Trophoblast cell (in vitro differentiated cells and primary cell): ENCODE measurements around the gene DDX42.
A peak's percentile ranks its signal among the peaks of the same experiment; 100 is the strongest.

Experiments used
- DNase-seq, 2 donors: peaks; one replicate each; pipeline ENCODE4 v3.0.0-alpha.2; 2016
- H2AFZ ChIP-seq: 2 replicates; pipeline ENCODE4 v1.6.1; 2013; ENCODE audit warnings: low read length, moderate library complexity, mild to moderate bottlenecking; ENCODE audit not compliant: insufficient read depth, poor library complexity
- H2AK5ac ChIP-seq: 2 replicates; pipeline ENCODE4 v1.6.1; 2013; ENCODE audit warnings: mild to moderate bottlenecking, low read length
- H2BK120ac ChIP-seq: 2 replicates; pipeline ENCODE4 v1.6.1; 2013; ENCODE audit warnings: low read length, mild to moderate bottlenecking, moderate library complexity; ENCODE audit not compliant: insufficient read depth, poor library complexity
- H2BK12ac ChIP-seq: 2 replicates; pipeline ENCODE4 v1.6.1; 2013; ENCODE audit warnings: mild to moderate bottlenecking, low read length, moderate library complexity
- H2BK5ac ChIP-seq: 2 replicates; pipeline ENCODE4 v1.6.1; 2013; ENCODE audit warnings: low read length, low read depth, moderate library complexity, mild to moderate bottlenecking; ENCODE audit not compliant: poor library complexity
- H3K14ac ChIP-seq: 2 replicates; pipeline ENCODE4 v1.6.1; 2013; ENCODE audit warnings: mild to moderate bottlenecking, low read length
- H3K18ac ChIP-seq: 2 replicates; pipeline ENCODE4 v1.6.1; 2013; ENCODE audit warnings: mild to moderate bottlenecking, low read length
- H3K23ac ChIP-seq: 2 replicates; pipeline ENCODE4 v1.6.1; 2013; ENCODE audit warnings: low read length
- H3K27ac ChIP-seq: 2 replicates; pipeline ENCODE4 v1.5.1; 2013; ENCODE audit warnings: low read depth, mild to moderate bottlenecking, inconsistent platforms, low read length, moderate library complexity
- H3K27me3 ChIP-seq: 2 replicates; pipeline ENCODE4 v1.6.1; 2013; ENCODE audit warnings: inconsistent platforms, mild to moderate bottlenecking, low read length, moderate library complexity; ENCODE audit not compliant: insufficient read depth
- H3K36me3 ChIP-seq, 2 experiments: 1 replicate in 1 of 2; 2 replicates in 1 of 2; pipeline ENCODE4 v1.6.1; 2013; ENCODE audit warnings: low read length in 2 of 2, mild to moderate bottlenecking in 2 of 2, moderate library complexity in 1 of 2; ENCODE audit not compliant: insufficient read depth in 2 of 2, control insufficient read depth in 1 of 2
- H3K4ac ChIP-seq: 2 replicates; pipeline ENCODE4 v1.6.1; 2013; ENCODE audit warnings: low read depth, mild to moderate bottlenecking, low read length, moderate library complexity
- H3K4me1 ChIP-seq, 2 experiments: 1 replicate in 1 of 2; 2 replicates in 1 of 2; pipeline ENCODE4 v1.6.1; 2013; ENCODE audit warnings: low read length in 2 of 2, mild to moderate bottlenecking in 2 of 2, moderate library complexity in 1 of 2; ENCODE audit not compliant: insufficient read depth in 2 of 2, control insufficient read depth in 1 of 2
- H3K4me2 ChIP-seq: 2 replicates; pipeline ENCODE4 v1.6.1; 2013; ENCODE audit warnings: inconsistent platforms, mild to moderate bottlenecking, low read length, moderate library complexity
- H3K4me3 ChIP-seq: 2 replicates; pipeline ENCODE4 v1.5.1; 2013; ENCODE audit warnings: mild to moderate bottlenecking, low read depth, low read length, inconsistent platforms
- H3K79me1 ChIP-seq: one replicate; pipeline ENCODE4 v1.6.1; 2013; ENCODE audit warnings: low read length
- H3K79me2 ChIP-seq: 2 replicates; pipeline ENCODE4 v1.6.1; 2013; ENCODE audit warnings: low read length, mild to moderate bottlenecking; ENCODE audit not compliant: control insufficient read depth, insufficient read depth, poor library complexity
- H3K9ac ChIP-seq: 2 replicates; pipeline ENCODE4 v1.6.1; 2013; ENCODE audit warnings: mild to moderate bottlenecking, low read length
- H3K9me3 ChIP-seq: 2 replicates; pipeline ENCODE4 v1.6.1; 2013; ENCODE audit warnings: low read depth, mild to moderate bottlenecking, control low read depth, inconsistent platforms, low read length; ENCODE audit not compliant: insufficient read depth
- H4K12ac ChIP-seq: 2 replicates; pipeline ENCODE4 v1.6.1; 2013; ENCODE audit warnings: low read depth, mild to moderate bottlenecking, low read length, moderate library complexity
- H4K8ac ChIP-seq: 2 replicates; pipeline ENCODE4 v1.6.1; 2013; ENCODE audit warnings: low read depth, mild to moderate bottlenecking, low read length, moderate library complexity
- H4K91ac ChIP-seq: one replicate; pipeline ENCODE4 v1.6.1; 2013; ENCODE audit warnings: low read depth, mild to moderate bottlenecking, low read length, moderate library complexity
- WGBS: extraction: QIAGEN DNeasy Blood & Tissue Kit; methylation state at CpG from one replicate; pipeline ENCODE4 v1.1.7; 2013; ENCODE audit warnings: missing lambda C conversion rate; ENCODE audit not compliant: insufficient read length, insufficient coverage; ENCODE audit errors: extremely low coverage; 5-methylcytosine and 5-hydroxymethylcytosine counted together

DDX42 gene

GRCh38 chr17:63822537-63822936, 48.6 kb downstream of the DDX42 start:
- Histone ChIP-seq H3K4me1 (peaks cover 0 to 6% of the 10 kb centered on the region in 2 experiments), H4K91ac (no peak overlapping the region), H3K4me3 (no peak overlapping the region), H3K79me2 (peaks cover 8% of the 10 kb centered on the region), H3K36me3 (peaks cover 54 to 76% of the 10 kb centered on the region in 2 experiments), H3K14ac (no peak overlapping the region), H3K27me3 (no peaks in the 10 kb centered on the region), H3K23ac (no peak overlapping the region), H2AK5ac (no peak overlapping the region), H3K4me2 (no peak overlapping the region), H2AFZ (no peak overlapping the region), H2BK5ac (no peak overlapping the region), H2BK120ac (no peak overlapping the region), H3K9me3 (no peaks in the 10 kb centered on the region), H3K9ac (no peak overlapping the region), H2BK12ac (no peak overlapping the region), H4K12ac (no peak overlapping the region), H4K8ac (no peak overlapping the region), H3K4ac (no peak overlapping the region), H3K18ac (no peak overlapping the region), H3K27ac (no peak overlapping the region), H3K79me1 (peaks cover 11% of the 10 kb centered on the region)
- DNase-seq, result no peak

DNA sequence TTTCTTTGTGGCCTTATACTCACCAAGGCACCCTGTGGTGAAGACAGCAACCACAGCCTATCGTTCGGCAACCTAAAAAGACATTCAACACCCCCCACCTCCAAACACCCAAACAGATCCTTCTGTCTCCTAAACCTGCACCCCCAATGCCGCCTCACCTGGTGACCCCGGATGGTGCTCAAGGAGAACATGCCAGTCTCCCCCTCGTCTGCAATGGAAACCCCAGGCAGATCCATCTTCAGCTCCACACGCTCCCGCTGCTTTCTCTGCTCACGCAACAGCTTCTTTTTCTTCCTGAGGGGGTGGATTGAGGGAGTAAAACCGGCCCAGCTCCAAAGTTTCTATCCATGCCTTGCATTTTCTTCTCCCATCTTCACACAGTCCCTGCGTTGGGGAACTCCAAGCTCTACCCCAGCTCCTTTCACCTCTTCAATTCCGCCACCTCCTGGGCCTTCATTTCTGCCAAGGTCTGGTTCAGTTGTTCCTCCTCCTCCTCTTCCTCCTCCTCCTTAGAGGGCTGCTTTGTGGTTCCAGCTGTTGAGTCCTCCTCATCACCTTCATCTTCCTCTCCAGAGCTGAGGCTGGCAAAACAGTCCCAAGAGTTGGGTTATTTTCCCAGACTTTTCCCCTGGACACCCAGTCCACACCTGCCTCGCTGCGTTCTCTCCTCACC, 49.8 kb downstream of the DDX42 start:
- H3K9ac ChIP-seq, result no peak overlapping the region
- no peak overlapping the region for H3K4me2 ChIP-seq
- H3K27ac ChIP-seq, result no peak overlapping the region
- peaks cover 13% of the 10 kb centered on the region for H3K79me1 ChIP-seq
- peaks cover 13% of the 10 kb centered on the region for H3K79me2 ChIP-seq
- H4K91ac ChIP-seq, result no peak overlapping the region
- H3K23ac ChIP-seq, result no peak overlapping the region
- H2AK5ac ChIP-seq, result no peak overlapping the region
- H3K9me3 ChIP-seq, result no peaks in the 10 kb centered on the region
- H2AFZ ChIP-seq, result no peak overlapping the region
- no peak overlapping the region for H2BK12ac ChIP-seq
- no peak overlapping the region for H4K8ac ChIP-seq
- WGBS, result no CpG with 5 or more reads among the region's 13 CpGs
- no peak overlapping the region for H3K18ac ChIP-seq
- no peak overlapping the region for H2BK5ac ChIP-seq
- H3K4me3 ChIP-seq, result no peak overlapping the region
- H3K4ac ChIP-seq, result no peak overlapping the region
- no peaks in the 10 kb centered on the region for H3K27me3 ChIP-seq
- H2BK120ac ChIP-seq, result no peak overlapping the region
- no peak overlapping the region for H3K14ac ChIP-seq
- DNase-seq, result no peak
- no peak overlapping the region for H4K12ac ChIP-seq
- H3K36me3 ChIP-seq, result peaks cover 46 to 64% of the 10 kb centered on the region in 2 experiments
- peaks cover 0 to 11% of the 10 kb centered on the region in 2 experiments for H3K4me1 ChIP-seq

GRCh38 chr17:63824362-63824761, 50.4 kb downstream of the DDX42 start:
- no peaks in the 10 kb centered on the region for H3K27me3 ChIP-seq
- DNase-seq, result no peak
- no peak overlapping the region for H2BK5ac ChIP-seq
- peaks cover 47 to 65% of the 10 kb centered on the region in 2 experiments for H3K36me3 ChIP-seq
- WGBS, result no CpG with 5 or more reads among the region's 9 CpGs
- no peaks in the 10 kb centered on the region for H3K9me3 ChIP-seq
- H3K4me2 ChIP-seq, result no peak overlapping the region
- no peak overlapping the region for H2BK12ac ChIP-seq
- peaks cover 13% of the 10 kb centered on the region for H3K79me1 ChIP-seq
- H3K4ac ChIP-seq, result no peak overlapping the region
- no peak overlapping the region for H3K18ac ChIP-seq
- H3K23ac ChIP-seq, result no peak overlapping the region
- no peak overlapping the region for H3K9ac ChIP-seq
- H2BK120ac ChIP-seq, result no peak overlapping the region
- no peak overlapping the region for H2AFZ ChIP-seq
- no peak overlapping the region for H4K91ac ChIP-seq
- no peak overlapping the region for H3K4me3 ChIP-seq
- H3K4me1 ChIP-seq, result peaks cover 0 to 11% of the 10 kb centered on the region in 2 experiments
- no peak overlapping the region for H2AK5ac ChIP-seq
- H3K27ac ChIP-seq, result no peak overlapping the region
- no peak overlapping the region for H3K14ac ChIP-seq
- peaks cover 13% of the 10 kb centered on the region for H3K79me2 ChIP-seq
- H4K12ac ChIP-seq, result no peak overlapping the region
- no peak overlapping the region for H4K8ac ChIP-seq

DNA sequence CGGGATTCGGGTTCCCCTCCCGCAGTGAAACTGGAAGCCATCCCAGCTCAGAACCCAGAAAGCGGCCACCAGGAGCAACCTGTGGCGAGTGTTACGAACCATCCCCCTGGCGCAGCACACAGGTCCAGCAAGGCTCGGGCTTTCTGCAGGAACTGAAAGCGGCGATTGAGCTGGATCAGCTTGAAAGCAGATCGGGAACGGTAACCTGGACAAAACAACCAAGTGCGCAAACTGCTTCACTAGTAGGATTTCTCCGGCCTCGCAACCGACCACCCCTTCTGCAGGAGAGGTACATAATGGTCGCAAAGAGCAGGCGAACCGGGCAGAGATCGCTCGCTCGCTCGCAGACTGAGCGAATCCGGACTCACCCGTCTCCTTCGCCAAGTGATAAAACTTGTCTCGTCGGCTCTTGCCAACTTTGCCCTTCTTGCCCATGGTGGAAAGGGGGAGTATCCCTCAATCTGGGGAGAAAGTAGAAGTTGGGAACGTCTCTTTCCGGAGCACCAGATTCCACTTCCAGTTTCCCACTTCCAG, 52.6 kb downstream of the DDX42 start:
- Histone ChIP-seq H3K14ac (peak overlapping the region; percentile 59), H4K91ac (peak overlapping the region; percentile 8), H2AFZ (peak overlapping the region; percentile 73), H3K27me3 (no peaks in the 10 kb centered on the region), H3K36me3 (peaks cover 46 to 66% of the 10 kb centered on the region in 2 experiments), H2BK120ac (peak overlapping the region; percentile 27), H2BK5ac (peak overlapping the region; percentile 35), H3K79me2 (peaks cover 13% of the 10 kb centered on the region), H3K4me1 (peaks cover 0 to 11% of the 10 kb centered on the region in 2 experiments), H2AK5ac (peak overlapping the region; percentile 40), H3K9me3 (no peaks in the 10 kb centered on the region), H3K18ac (no peak overlapping the region), H4K8ac (peak overlapping the region; percentile 73), H3K4me2 (peak overlapping the region; percentile 91), H3K23ac (no peak overlapping the region), H3K27ac (peak overlapping the region; percentile 44), H3K4me3 (peak overlapping the region; percentile 92), H4K12ac (peak overlapping the region; percentile 58), H3K79me1 (peaks cover 13% of the 10 kb centered on the region), H2BK12ac (no peak overlapping the region), H3K9ac (peak overlapping the region; percentile 93), H3K4ac (peak overlapping the region; percentile 27)
- DNase-seq, result no peak
- no CpG with 5 or more reads among the region's 31 CpGs for WGBS
